HUES48 (cell line): ENCODE data around the gene TXNDC2.

Experiments used
- H3K27ac ChIP-seq: one replicate; pipeline ENCODE4 v1.7.0; 2013; ENCODE audit warnings: low read depth, low read length, inconsistent platforms
- H3K27me3 ChIP-seq: 2 replicates; pipeline ENCODE4 v1.6.1; 2013; ENCODE audit warnings: mild to moderate bottlenecking, low read length; ENCODE audit not compliant: control insufficient read depth, insufficient read depth
- H3K36me3 ChIP-seq: 2 replicates; pipeline ENCODE4 v1.6.1; 2013; ENCODE audit warnings: low read length; ENCODE audit not compliant: control insufficient read depth, insufficient read depth
- H3K4me1 ChIP-seq: 2 replicates; pipeline ENCODE4 v1.6.1; 2013; ENCODE audit warnings: mild to moderate bottlenecking, low read length; ENCODE audit not compliant: control insufficient read depth, insufficient read depth
- H3K4me3 ChIP-seq: 2 replicates; pipeline ENCODE4 v1.5.1; 2013; ENCODE audit warnings: mild to moderate bottlenecking, low read depth, low read length
- H3K9ac ChIP-seq: 2 replicates; pipeline ENCODE4 v1.6.1; 2013; ENCODE audit warnings: mild to moderate bottlenecking, low read depth, low read length, moderate library complexity
- H3K9me3 ChIP-seq: 2 replicates; pipeline ENCODE4 v1.6.1; 2013; ENCODE audit warnings: low read length; ENCODE audit not compliant: control insufficient read depth, insufficient read depth

The TXNDC2 gene

GRCh38 chr18:9926223-9926894, 40.6 kb downstream of the TXNDC2 start:
- Histone ChIP-seq H3K36me3 (no peaks in the 10 kb centered on the region), H3K4me3 (no peak overlapping the region), H3K9ac (no peak overlapping the region), H3K9me3 (no peaks in the 10 kb centered on the region), H3K27me3 (no peaks in the 10 kb centered on the region), H3K4me1 (peaks cover 68% of the 10 kb centered on the region), H3K27ac (no peak overlapping the region)

- Histone ChIP-seq H3K4me3 (no peak overlapping the region), H3K9ac (no peak overlapping the region), H3K9me3 (no peaks in the 10 kb centered on the region), H3K4me1 (peaks cover 65% of the 10 kb centered on the region), H3K27me3 (no peaks in the 10 kb centered on the region), H3K27ac (no peak overlapping the region), H3K36me3 (peaks cover 3% of the 10 kb centered on the region; the same call in 1 of the 2 replicates)
Measured at GRCh38 chr18:9926977-9927376, 41.2 kb downstream of the TXNDC2 start.

GRCh38 chr18:9927392-9928063, 41.8 kb downstream of the TXNDC2 start:
- Histone ChIP-seq H3K9ac (no peak overlapping the region), H3K36me3 (peaks cover 9% of the 10 kb centered on the region; the same call in 1 of the 2 replicates), H3K27ac (no peak overlapping the region), H3K9me3 (no peaks in the 10 kb centered on the region), H3K27me3 (no peaks in the 10 kb centered on the region), H3K4me1 (peaks cover 61% of the 10 kb centered on the region), H3K4me3 (no peak overlapping the region)

- Histone ChIP-seq H3K4me1 (peaks cover 61% of the 10 kb centered on the region), H3K9me3 (no peaks in the 10 kb centered on the region), H3K9ac (no peak overlapping the region), H3K36me3 (peaks cover 9% of the 10 kb centered on the region; the same call in 1 of the 2 replicates), H3K4me3 (no peak overlapping the region), H3K27me3 (no peaks in the 10 kb centered on the region), H3K27ac (no peak overlapping the region)
Measured at GRCh38 chr18:9928646-9929259, 43.0 kb downstream of the TXNDC2 start.

- H3K9me3 ChIP-seq = no peaks in the 10 kb centered on the region
- H3K4me3 ChIP-seq = no peak overlapping the region
- no peaks in the 10 kb centered on the region for H3K27me3 ChIP-seq
- no peak overlapping the region for H3K27ac ChIP-seq
- peaks cover 45% of the 10 kb centered on the region for H3K4me1 ChIP-seq
- no peak overlapping the region for H3K9ac ChIP-seq
- peaks cover 15% of the 10 kb centered on the region for H3K36me3 ChIP-seq
Measured at GRCh38 chr18:9930299-9930884, 44.6 kb downstream of the TXNDC2 start.

DNA sequence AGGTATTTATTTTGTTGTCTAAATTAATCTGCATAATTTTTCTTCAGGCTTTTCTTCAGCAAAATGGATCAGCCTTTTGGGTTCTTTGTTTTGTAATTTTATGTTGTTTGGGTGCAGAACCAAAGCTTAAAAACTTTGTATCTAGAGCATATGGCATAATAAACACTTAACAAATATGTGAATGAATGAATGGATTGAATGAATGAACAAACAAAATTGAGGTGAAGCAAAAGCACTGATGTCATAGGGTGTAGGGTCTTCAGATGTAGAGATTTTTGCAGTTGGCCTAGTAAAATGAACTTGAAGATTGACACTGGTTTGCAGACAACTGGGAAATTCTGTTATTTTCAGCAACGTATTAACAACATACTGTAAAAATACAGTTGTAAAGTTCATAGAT, 45.4 kb downstream of the TXNDC2 start:
- H3K4me3 ChIP-seq = no peak overlapping the region
- H3K9ac ChIP-seq = no peak overlapping the region
- no peaks in the 10 kb centered on the region for H3K9me3 ChIP-seq
- no peaks in the 10 kb centered on the region for H3K27me3 ChIP-seq
- H3K27ac ChIP-seq = no peak overlapping the region
- peaks cover 38% of the 10 kb centered on the region for H3K4me1 ChIP-seq
- H3K36me3 ChIP-seq = peaks cover 19% of the 10 kb centered on the region

- no peak overlapping the region for H3K9ac ChIP-seq
- no peak overlapping the region for H3K4me3 ChIP-seq
- peaks cover 33% of the 10 kb centered on the region for H3K4me1 ChIP-seq
- H3K27ac ChIP-seq = no peak overlapping the region
- no peaks in the 10 kb centered on the region for H3K27me3 ChIP-seq
- no peaks in the 10 kb centered on the region for H3K9me3 ChIP-seq
- H3K36me3 ChIP-seq = peaks cover 24% of the 10 kb centered on the region
Measured at GRCh38 chr18:9931678-9932077, 45.9 kb downstream of the TXNDC2 start.

DNA sequence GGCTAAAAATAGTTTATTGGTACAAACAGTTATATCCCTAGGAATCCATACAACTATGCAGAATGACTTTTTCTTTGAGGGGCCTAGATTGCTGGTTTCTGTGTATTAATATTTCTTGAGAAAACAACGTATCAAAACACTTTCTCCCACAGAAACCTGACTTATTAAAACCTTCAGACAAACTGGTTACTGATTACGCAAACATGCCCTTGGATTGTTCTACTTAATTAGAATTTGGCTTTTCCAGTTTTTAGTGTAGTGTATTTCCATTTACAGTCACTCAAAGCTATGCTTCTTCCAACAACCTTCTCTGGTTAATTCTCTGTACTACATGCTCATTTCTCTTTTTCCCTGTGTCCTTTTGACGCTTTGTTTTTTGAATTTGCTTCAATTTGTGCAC, 48.1 kb downstream of the TXNDC2 start:
- H3K27me3 ChIP-seq = no peaks in the 10 kb centered on the region
- no peak overlapping the region for H3K4me3 ChIP-seq
- peaks cover 11% of the 10 kb centered on the region for H3K4me1 ChIP-seq
- no peak overlapping the region for H3K27ac ChIP-seq
- no peaks in the 10 kb centered on the region for H3K9me3 ChIP-seq
- H3K9ac ChIP-seq = no peak overlapping the region
- H3K36me3 ChIP-seq = peaks cover 43% of the 10 kb centered on the region

DNA sequence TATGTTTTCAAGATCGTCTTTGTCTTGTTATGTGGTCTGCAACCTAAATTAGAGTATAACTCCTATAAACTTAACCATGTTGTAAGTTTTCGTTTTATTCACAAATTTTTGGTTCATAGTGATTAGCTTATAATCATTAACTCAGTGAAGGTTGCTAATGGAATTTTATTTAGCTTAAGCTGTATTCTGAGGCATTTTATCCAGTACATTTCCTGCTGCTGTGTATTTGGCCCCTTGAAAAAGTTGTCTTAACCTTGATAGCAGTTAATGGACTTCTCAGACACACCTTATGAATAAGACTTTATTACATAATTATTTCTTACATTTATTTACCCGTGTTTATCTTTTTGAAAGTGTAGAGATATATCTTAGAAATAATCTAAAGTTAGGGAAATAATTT, 48.5 kb downstream of the TXNDC2 start:
- Histone ChIP-seq H3K4me3 (no peak overlapping the region), H3K9ac (no peak overlapping the region), H3K4me1 (peaks cover 7% of the 10 kb centered on the region), H3K27me3 (no peaks in the 10 kb centered on the region), H3K9me3 (no peaks in the 10 kb centered on the region), H3K36me3 (peaks cover 43% of the 10 kb centered on the region), H3K27ac (no peak overlapping the region)
